GM18520 (cell line): Measurements from ENCODE around the gene SPATA17.
"Not testable (repeated sequence)": the region's sequence is repeated elsewhere in the genome, so short reads cannot be mapped to it uniquely, and the experiment has no call there.

Experiments
- ATAC-seq: cut with Tn5 transposase; IDR thresholded peaks from one replicate; pipeline ENCODE4 v1.9.1; 2021; ENCODE audit not compliant: unreplicated experiment

Gene SPATA17

GRCh38 chr1:217630711-217631591, at the start of gene SPATA17, which contains the start of gene GPATCH2:
Gene SPATA17 (plus strand): TSS chr1:217631344. CDS start chr1:217631379, 35 bp downstream.
Gene GPATCH2 (minus strand): TSS chr1:217631090. CDS start chr1:217630971, 119 bp downstream.
- ATAC-seq, result peak; percentile 96

- not testable (repeated sequence) for ATAC-seq
Observed at GRCh38 chr1:217584286-217584811, 46.8 kb upstream of the SPATA17 start.

GRCh38 chr1:217585577-217585976, 45.6 kb upstream of the SPATA17 start:
- no peak for ATAC-seq

GRCh38 chr1:217586586-217586985, 44.6 kb upstream of the SPATA17 start:
- no peak for ATAC-seq

- no peak for ATAC-seq
Observed at GRCh38 chr1:217590598-217590997, 40.5 kb upstream of the SPATA17 start.

GRCh38 chr1:217599154-217599553, 32.0 kb upstream of the SPATA17 start:
- ATAC-seq, result no peak

- ATAC-seq, result no peak
Observed at GRCh38 chr1:217602380-217602779, 28.8 kb upstream of the SPATA17 start.

GRCh38 chr1:217605390-217605789, 25.8 kb upstream of the SPATA17 start:
- no peak for ATAC-seq

- ATAC-seq, result no peak
Observed at GRCh38 chr1:217614200-217614712, 16.9 kb upstream of the SPATA17 start.

GRCh38 chr1:217617126-217617525, 14.0 kb upstream of the SPATA17 start:
- ATAC-seq, result no peak

- peak; percentile 100 for ATAC-seq
Observed at GRCh38 chr1:217620814-217621213, 10.3 kb upstream of the SPATA17 start.

- ATAC-seq, result peak; percentile 23
Observed at GRCh38 chr1:217622042-217622441, 9.1 kb upstream of the SPATA17 start.

- no peak for ATAC-seq
Observed at GRCh38 chr1:217626321-217626720, 4.8 kb upstream of the SPATA17 start.

- ATAC-seq, result no peak
Observed at GRCh38 chr1:217627431-217627830, 3.7 kb upstream of the SPATA17 start.

- ATAC-seq, result no peak
Observed at GRCh38 chr1:217642455-217642854, 11.3 kb downstream of the SPATA17 start.

GRCh38 chr1:217647791-217648190, 16.6 kb downstream of the SPATA17 start:
- ATAC-seq, result no peak

GRCh38 chr1:217650674-217651073, 19.5 kb downstream of the SPATA17 start:
- no peak for ATAC-seq

- no peak for ATAC-seq
Observed at GRCh38 chr1:217660353-217661062, 29.4 kb downstream of the SPATA17 start.

- no peak for ATAC-seq
Observed at GRCh38 chr1:217661407-217661806, 30.3 kb downstream of the SPATA17 start.

- no peak for ATAC-seq
Observed at GRCh38 chr1:217668351-217668940, 37.3 kb downstream of the SPATA17 start.

- ATAC-seq, result no peak
Observed at GRCh38 chr1:217673387-217673786, 42.2 kb downstream of the SPATA17 start.
